ENCODE results near the gene SHTN1.

Gene SHTN1

GRCh38 chr10:117005026-117005526, at the start of gene SHTN1:
TSS of gene SHTN1 (minus strand) at chr10:117005187. CDS start at chr10:117005079, 108 bp downstream.
- no peak for DNase-seq (ENCODE audit: low read depth in 3 of 3, low spot score in 1 of 3)

GRCh38 chr10:117053482-117053881, 48.5 kb upstream of the SHTN1 start:
- DNase-seq (ENCODE audit: low read depth in 3 of 3, low spot score in 1 of 3): no peak

GRCh38 chr10:117047947-117048346, 43.0 kb upstream of the SHTN1 start:
- DNase-seq (ENCODE audit: low read depth in 3 of 3, low spot score in 1 of 3): no peak

- no peak for DNase-seq (ENCODE audit: low read depth in 3 of 3, low spot score in 1 of 3)
Measured at GRCh38 chr10:117016266-117016665, 11.3 kb upstream of the SHTN1 start.

- DNase-seq (ENCODE audit: low read depth in 3 of 3, low spot score in 1 of 3): no peak
Measured at GRCh38 chr10:117014835-117015234, 9.8 kb upstream of the SHTN1 start.

GRCh38 chr10:117007080-117007479, 2.1 kb upstream of the SHTN1 start:
- no peak for DNase-seq (ENCODE audit: low read depth in 3 of 3, low spot score in 1 of 3)

GRCh38 chr10:117005527-117006055, 604 bp upstream of the SHTN1 start:
- no peak for DNase-seq (ENCODE audit: low read depth in 3 of 3, low spot score in 1 of 3)

GRCh38 chr10:117004227-117005025, 561 bp downstream of the SHTN1 start:
- DNase-seq (ENCODE audit: low read depth in 3 of 3, low spot score in 1 of 3): no peak

- DNase-seq (ENCODE audit: low read depth in 3 of 3, low spot score in 1 of 3): no peak
Measured at GRCh38 chr10:117003336-117003735, 1.7 kb downstream of the SHTN1 start.

- no peak for DNase-seq (ENCODE audit: low read depth in 3 of 3, low spot score in 1 of 3)
Measured at GRCh38 chr10:117002206-117002605, 2.8 kb downstream of the SHTN1 start.

- no peak for DNase-seq (ENCODE audit: low read depth in 3 of 3, low spot score in 1 of 3)
Measured at GRCh38 chr10:117001144-117001543, 3.8 kb downstream of the SHTN1 start.

GRCh38 chr10:117000580-117000979, 4.4 kb downstream of the SHTN1 start:
- no peak for DNase-seq (ENCODE audit: low read depth in 3 of 3, low spot score in 1 of 3)

- DNase-seq (ENCODE audit: low read depth in 3 of 3, low spot score in 1 of 3): no peak
Measured at GRCh38 chr10:116998172-116998571, 6.8 kb downstream of the SHTN1 start.

- DNase-seq (ENCODE audit: low read depth in 3 of 3, low spot score in 1 of 3): no peak
Measured at GRCh38 chr10:116997015-116997414, 8.0 kb downstream of the SHTN1 start.

GRCh38 chr10:116995648-116996047, 9.3 kb downstream of the SHTN1 start:
- no peak for DNase-seq (ENCODE audit: low read depth in 3 of 3, low spot score in 1 of 3)

- DNase-seq (ENCODE audit: low read depth in 3 of 3, low spot score in 1 of 3): no peak
Measured at GRCh38 chr10:116994113-116994890, 10.7 kb downstream of the SHTN1 start.

- no peak for DNase-seq (ENCODE audit: low read depth in 3 of 3, low spot score in 1 of 3)
Measured at GRCh38 chr10:116993610-116994009, 11.4 kb downstream of the SHTN1 start.

GRCh38 chr10:116992183-116992582, 12.8 kb downstream of the SHTN1 start:
- no peak for DNase-seq (ENCODE audit: low read depth in 3 of 3, low spot score in 1 of 3)

- DNase-seq (ENCODE audit: low read depth in 3 of 3, low spot score in 1 of 3): no peak
Measured at GRCh38 chr10:116990276-116990800, 14.6 kb downstream of the SHTN1 start.

GRCh38 chr10:116989439-116989838, 15.5 kb downstream of the SHTN1 start:
- DNase-seq (ENCODE audit: low read depth in 3 of 3, low spot score in 1 of 3): no peak

GRCh38 chr10:116988311-116988710, 16.7 kb downstream of the SHTN1 start:
- DNase-seq (ENCODE audit: low read depth in 3 of 3, low spot score in 1 of 3): no peak

GRCh38 chr10:116985611-116986010, 19.4 kb downstream of the SHTN1 start:
- no peak for DNase-seq (ENCODE audit: low read depth in 3 of 3, low spot score in 1 of 3)

Measured in stimulated activated CD4-positive, alpha-beta T cell treated with anti-CD3 and anti-CD28 coated beads, TNF-alpha, amount 100 ng/mL, for 1 hour (primary cell).